HG02870 (cell line): ENCODE results near the gene ABHD12.
"Not testable (repeated sequence)": the region's sequence is repeated elsewhere in the genome, so short reads cannot be mapped to it uniquely, and the experiment has no call there.

Source experiments
- ATAC-seq: cut with Tn5 transposase; IDR thresholded peaks from one replicate; pipeline ENCODE4 v1.9.1; 2021; ENCODE audit warnings: mild to moderate bottlenecking, moderate library complexity; ENCODE audit not compliant: unreplicated experiment

Gene ABHD12

GRCh38 chr20:25355011-25355595 is 35.5 kb downstream of the ABHD12 start:
- no peak for ATAC-seq

- ATAC-seq, result no peak
Measured at GRCh38 chr20:25353747-25354705, 36.6 kb downstream of the ABHD12 start.

- ATAC-seq, result no peak
Measured at GRCh38 chr20:25353353-25353746, 37.3 kb downstream of the ABHD12 start.

- no peak for ATAC-seq
Measured at GRCh38 chr20:25352746-25353145, 37.9 kb downstream of the ABHD12 start.

GRCh38 chr20:25351024-25351360 is 39.6 kb downstream of the ABHD12 start:
- no peak for ATAC-seq

GRCh38 chr20:25346349-25346748 is 44.3 kb downstream of the ABHD12 start:
- no peak for ATAC-seq

GRCh38 chr20:25345721-25346120 is 44.9 kb downstream of the ABHD12 start:
- no peak for ATAC-seq

- ATAC-seq, result no peak
Measured at GRCh38 chr20:25344634-25345033, 46.0 kb downstream of the ABHD12 start.

- ATAC-seq, result no peak
Measured at GRCh38 chr20:25341716-25342680, 48.6 kb downstream of the ABHD12 start.

GRCh38 chr20:25340380-25340779 is 50.3 kb downstream of the ABHD12 start:
- ATAC-seq, result no peak

- ATAC-seq, result no peak
Measured at GRCh38 chr20:25339608-25340007, 51.0 kb downstream of the ABHD12 start.

GRCh38 chr20:25338112-25339023 is 52.3 kb downstream of the ABHD12 start:
- ATAC-seq, result no peak

GRCh38 chr20:25336561-25337422 is 53.8 kb downstream of the ABHD12 start:
- ATAC-seq, result no peak

GRCh38 chr20:25334972-25335371 is 55.7 kb downstream of the ABHD12 start:
- ATAC-seq, result not testable (repeated sequence)

- ATAC-seq, result no peak
Measured at GRCh38 chr20:25328954-25329498, 61.6 kb downstream of the ABHD12 start.

- no peak for ATAC-seq
Measured at GRCh38 chr20:25327521-25328235, 63.0 kb downstream of the ABHD12 start.

- no peak for ATAC-seq
Measured at GRCh38 chr20:25325997-25326396, 64.6 kb downstream of the ABHD12 start.

GRCh38 chr20:25325073-25325472 is 65.6 kb downstream of the ABHD12 start:
- no peak for ATAC-seq
